WTC11 (cell line): Measurements from ENCODE around the gene ATP2A2. TPM values are rescaled to one million over a fixed set of nuclear protein-coding genes. Genes with fewer than 3 reads are reported as not detected.

Source experiments
- ATAC-seq: fragments of 200-7000 bp; cut with Tn5 transposase; 2 replicates; pipeline ENCODE4 v1.10.0; 2021; ENCODE audit warnings: mild to moderate bottlenecking, moderate library complexity
- CTCF ChIA-PET: fragments of 300-600 bp; sonication (Branson Sonifier 250); formaldehyde crosslinking; loops from one replicate; lab custom pipeline; 2021; ENCODE audit warnings: antibody characterized with exemption; lab: Charles Lee
- POLR2A ChIA-PET: fragments of 350-600 bp; sonication (Branson Sonifier 250); formaldehyde crosslinking; loops from one replicate; lab custom pipeline; 2021; ENCODE audit warnings: antibody characterized with exemption; lab: Charles Lee
- DNase-seq: peaks from one replicate; pipeline ENCODE4 v3.0.0; 2021; ENCODE audit warnings: low spot score
- H3K27ac Mint-ChIP-seq: 2 replicates; pipeline ENCODE4 v1.8.0; 2021; ENCODE audit warnings: mixed read lengths
- H3K27me3 Mint-ChIP-seq: 2 replicates; pipeline ENCODE4 v1.8.0; 2021; ENCODE audit warnings: low read depth, mild to moderate bottlenecking, moderate library complexity, mixed read lengths
- H3K36me3 Mint-ChIP-seq: 2 replicates; pipeline ENCODE4 v1.8.0; 2021; ENCODE audit warnings: mixed read lengths
- H3K4me1 Mint-ChIP-seq: 2 replicates; pipeline ENCODE4 v1.8.0; 2022; ENCODE audit warnings: mixed read lengths
- H3K4me3 Mint-ChIP-seq: 2 replicates; pipeline ENCODE4 v1.8.0; 2021; ENCODE audit warnings: mild to moderate bottlenecking, moderate library complexity, mixed read lengths
- H3K9me3 Mint-ChIP-seq: 2 replicates; pipeline ENCODE4 v1.8.0; 2021; ENCODE audit warnings: mixed read lengths
- ATF1 ChIP-seq: sonication (generic); formaldehyde crosslinking; IDR thresholded peaks from 2 replicates; pipeline ENCODE4 v1.8.1; 2023; ENCODE audit warnings: mild to moderate bottlenecking, moderate library complexity, missing genetic modification reagents
- ATF2 ChIP-seq: sonication (generic); formaldehyde crosslinking; IDR thresholded peaks from 2 replicates; pipeline ENCODE4 v1.8.1; 2022; ENCODE audit warnings: low read depth, missing genetic modification reagents, borderline replicate concordance
- ATF6 ChIP-seq: sonication (generic); formaldehyde crosslinking; IDR thresholded peaks from 2 replicates; pipeline ENCODE4 v1.8.1; 2023; ENCODE audit warnings: mild to moderate bottlenecking, missing genetic modification reagents
- ELF4 ChIP-seq: sonication (generic); formaldehyde crosslinking; IDR thresholded peaks from 2 replicates; pipeline ENCODE4 v1.8.1; 2022; ENCODE audit warnings: low read depth, mild to moderate bottlenecking, moderate library complexity, missing genetic modification reagents
- ETV6 ChIP-seq: sonication (generic); formaldehyde crosslinking; IDR thresholded peaks from 2 replicates; pipeline ENCODE4 v1.8.1; 2022; ENCODE audit warnings: mild to moderate bottlenecking, missing genetic modification reagents
- FOXK1 ChIP-seq: sonication (generic); formaldehyde crosslinking; IDR thresholded peaks from 2 replicates; pipeline ENCODE4 v1.8.0; 2022; ENCODE audit warnings: mild to moderate bottlenecking, moderate library complexity, missing genetic modification reagents
- GABPB1 ChIP-seq: sonication (generic); formaldehyde crosslinking; IDR thresholded peaks from 2 replicates; pipeline ENCODE4 v1.8.1; 2023; ENCODE audit warnings: mild to moderate bottlenecking, missing genetic modification reagents
- GTF2I ChIP-seq: fragments of 250-450 bp; sonication (Bioruptor Pico); conservative IDR thresholded peaks from 2 replicates; pipeline ENCODE4 v1.4.0; 2021; ENCODE audit warnings: mild to moderate bottlenecking
- HMGXB4 ChIP-seq: sonication (generic); formaldehyde crosslinking; IDR thresholded peaks from 2 replicates; pipeline ENCODE4 v1.8.1; 2023; ENCODE audit warnings: mild to moderate bottlenecking, moderate library complexity, missing genetic modification reagents
- JAZF1 ChIP-seq: fragments of 250-450 bp; sonication (Bioruptor Pico); IDR thresholded peaks from 2 replicates; pipeline ENCODE4 v1.9.0; 2021; ENCODE audit warnings: moderate library complexity, mild to moderate bottlenecking, inconsistent platforms
- MLX ChIP-seq: sonication (generic); formaldehyde crosslinking; IDR thresholded peaks from 2 replicates; pipeline ENCODE4 v1.8.1; 2023; ENCODE audit warnings: mild to moderate bottlenecking, missing genetic modification reagents, moderate library complexity
- NFE2L1 ChIP-seq: sonication (generic); formaldehyde crosslinking; IDR thresholded peaks from 2 replicates; pipeline ENCODE4 v1.8.1; 2023; ENCODE audit warnings: missing genetic modification reagents
- OVOL2 ChIP-seq: fragments of 250-450 bp; sonication (Bioruptor Pico); IDR thresholded peaks from 2 replicates; pipeline ENCODE4 v1.9.0; 2021; ENCODE audit warnings: mild to moderate bottlenecking, borderline replicate concordance
- SMAD3 ChIP-seq: sonication (generic); formaldehyde crosslinking; IDR thresholded peaks from 2 replicates; pipeline ENCODE4 v1.8.0; 2022; ENCODE audit warnings: missing genetic modification reagents, mild to moderate bottlenecking, borderline replicate concordance
- SOX15 ChIP-seq: fragments of 250-450 bp; sonication (Bioruptor Pico); IDR thresholded peaks from 2 replicates; pipeline ENCODE4 v1.9.0; 2021; ENCODE audit warnings: mild to moderate bottlenecking
- SP1 ChIP-seq: sonication (generic); formaldehyde crosslinking; conservative IDR thresholded peaks from 2 replicates; pipeline ENCODE4 v1.8.1; 2022; ENCODE audit warnings: missing genetic modification reagents
- USF2 ChIP-seq: sonication (generic); formaldehyde crosslinking; IDR thresholded peaks from 2 replicates; pipeline ENCODE4 v1.8.1; 2023; ENCODE audit warnings: mild to moderate bottlenecking, missing genetic modification reagents, moderate library complexity
- ZBTB21 ChIP-seq: sonication (generic); formaldehyde crosslinking; IDR thresholded peaks from 2 replicates; pipeline ENCODE4 v1.8.1; 2023; ENCODE audit warnings: mild to moderate bottlenecking, missing genetic modification reagents, borderline replicate concordance
- ZNF317 ChIP-seq: sonication (generic); formaldehyde crosslinking; IDR thresholded peaks from 2 replicates; pipeline ENCODE4 v1.8.1; 2023; ENCODE audit warnings: low read depth, mild to moderate bottlenecking, moderate library complexity, missing genetic modification reagents, borderline replicate concordance
- ZNF671 ChIP-seq: fragments of 250-450 bp; sonication (Bioruptor Pico); IDR thresholded peaks from 2 replicates; pipeline ENCODE4 v1.8.0; 2021; ENCODE audit warnings: mild to moderate bottlenecking
- total RNA-seq: library from RNA; stranded (reverse); gene quantifications from 3 replicates; pipeline ENCODE4 v1.2.3, GENCODE V29; 2021

The ATP2A2 gene
- total RNA-seq, 1 experiment from 2014 or later: 239 TPM

- ChIA-PET CTCF (interaction anchor here (0.6 to 1.1 kb wide), 3 partner anchors 8 to 184 kb away, joined by 3 to 4 read pairs (median 3); partner anchors contain the start of gene ATP2A2), POLR2A (no interaction called here)
- peaks cover 9% of the 10 kb centered on the region; the same call in 1 of the 2 replicates for H3K9me3 Mint-ChIP-seq
- H3K4me1 Mint-ChIP-seq: peaks cover 19% of the 10 kb centered on the region
- no peaks in the 10 kb centered on the region for H3K36me3 Mint-ChIP-seq
- ATAC-seq (no peak), DNase-seq (no peak)
- TF ChIP-seq OVOL2 (CRISPR knock-in tag): no peak
- no peak for TF ChIP-seq SP1
- TF ChIP-seq FOXK1 (CRISPR knock-in tag): no peak
- no peak for TF ChIP-seq JAZF1 (CRISPR knock-in tag)
- no peak for TF ChIP-seq MLX
- TF ChIP-seq GABPB1 (CRISPR knock-in tag): no peak
- no peaks in the 10 kb centered on the region for H3K27me3 Mint-ChIP-seq
- no peak overlapping the region; the same call in 1 of the 2 replicates for H3K27ac Mint-ChIP-seq
- no peak overlapping the region for H3K4me3 Mint-ChIP-seq
These were observed 33.5 kb upstream of the ATP2A2 start for GRCh38 chr12:110247340-110248095.

GRCh38 chr12:110248096-110248447, 33.0 kb upstream of the ATP2A2 start:
- Mint-ChIP-seq H3K27ac (no peak overlapping the region), H3K4me3 (no peak overlapping the region), H3K9me3 (peaks cover 9% of the 10 kb centered on the region; the same call in 1 of the 2 replicates), H3K36me3 (no peaks in the 10 kb centered on the region), H3K27me3 (no peaks in the 10 kb centered on the region), H3K4me1 (peaks cover 19% of the 10 kb centered on the region)
- DNase-seq (no peak), ATAC-seq (no peak)
- TF ChIP-seq SOX15: no peak
- TF ChIP-seq ETV6: no peak
- no peak for TF ChIP-seq ATF6 (CRISPR knock-in tag)
- TF ChIP-seq HMGXB4 (CRISPR knock-in tag): no peak
- TF ChIP-seq ATF2 (CRISPR knock-in tag): no peak
- TF ChIP-seq ZNF671 (CRISPR knock-in tag): no peak
- no peak for TF ChIP-seq SMAD3 (CRISPR knock-in tag)
- TF ChIP-seq ATF1 (CRISPR knock-in tag): no peak
- no peak for TF ChIP-seq ZNF317 (CRISPR knock-in tag)
- no peak for TF ChIP-seq NFE2L1 (CRISPR knock-in tag)
- ChIA-PET POLR2A (no interaction called here), CTCF (interaction anchor here (0.7 kb wide), 1 partner anchor 183 kb away, joined by 3 read pairs; no protein-coding TSS in a partner anchor)

- POLR2A ChIA-PET: no interaction called here
- H3K27ac Mint-ChIP-seq: no peak overlapping the region
- H3K4me3 Mint-ChIP-seq: no peak overlapping the region
- peaks cover 9% of the 10 kb centered on the region; the same call in 1 of the 2 replicates for H3K9me3 Mint-ChIP-seq
- DNase-seq (no peak), ATAC-seq (no peak)
- H3K4me1 Mint-ChIP-seq: peaks cover 19% of the 10 kb centered on the region
- H3K27me3 Mint-ChIP-seq: no peaks in the 10 kb centered on the region
- no peaks in the 10 kb centered on the region for H3K36me3 Mint-ChIP-seq
- CTCF ChIA-PET: no interaction called here
- no peak for TF ChIP-seq ZBTB21 (CRISPR knock-in tag)
- no peak for TF ChIP-seq ELF4 (CRISPR knock-in tag)
- TF ChIP-seq USF2 (CRISPR knock-in tag): no peak
- TF ChIP-seq SP1: no peak
- no peak for TF ChIP-seq NFE2L1 (CRISPR knock-in tag)
- TF ChIP-seq GTF2I (CRISPR knock-in tag): no peak
These were observed 31.9 kb upstream of the ATP2A2 start for GRCh38 chr12:110249105-110249504.
